Neutrophil (primary cell): ENCODE data around the gene CCDC126.
"Not testable (repeated sequence)": the region's sequence is repeated elsewhere in the genome, so short reads cannot be mapped to it uniquely, and the experiment has no call there.

ENCODE experiments used
- H3K27ac ChIP-seq: fragments of 200-600 bp; sonication (generic); 2 replicates; pipeline ENCODE4 v1.5.1; 2016; ENCODE audit warnings: mild to moderate bottlenecking, moderate library complexity
- H3K27me3 ChIP-seq: fragments of 200-600 bp; sonication (generic); 2 replicates; pipeline ENCODE4 v1.6.0; 2016; ENCODE audit warnings: mild to moderate bottlenecking
- H3K36me3 ChIP-seq: fragments of 200-600 bp; sonication (generic); 2 replicates; pipeline ENCODE4 v1.5.1; 2017
- H3K4me1 ChIP-seq, 2 experiments: fragments of 200-600 bp in 1 of 2; sonication (generic) in 1 of 2; 1 replicate in 1 of 2; 2 replicates in 1 of 2; pipeline versions ENCODE4 v1.5.1 to v1.6.1; 2013 to 2016; ENCODE audit warnings: low read depth in 1 of 2, low read length in 1 of 2, mild to moderate bottlenecking in 1 of 2, moderate library complexity in 1 of 2; ENCODE audit not compliant: control insufficient read depth in 1 of 2, insufficient read depth in 1 of 2
- H3K4me3 ChIP-seq, 2 experiments: fragments of 200-600 bp in 1 of 2; sonication (generic) in 1 of 2; 1 replicate in 1 of 2; 2 replicates in 1 of 2; pipeline ENCODE4 v1.5.1; 2013 to 2016; ENCODE audit warnings: low read depth in 1 of 2, low read length in 1 of 2, mild to moderate bottlenecking in 1 of 2, moderate library complexity in 1 of 2
- H3K9me3 ChIP-seq: fragments of 200-600 bp; sonication (generic); 2 replicates; pipeline ENCODE4 v1.5.1; 2016
- CTCF ChIP-seq: fragments of 200-600 bp; sonication (generic); IDR thresholded peaks from 2 replicates; pipeline ENCODE4 v1.5.1; 2016; ENCODE audit warnings: antibody characterized with exemption

Gene CCDC126

GRCh38 chr7:23597094-23598091, at the start of gene CCDC126:
CCDC126 (plus strand) TSS chr7:23597382; CDS start chr7:23611316, 13,934 bp downstream.
- no peak for TF ChIP-seq CTCF
- Histone ChIP-seq H3K4me3 (peak within 1 kb of the TSS; percentile 85 to 86), H3K36me3 (no peaks in the 10 kb centered on the region), H3K27ac (peak within 1 kb of the TSS; percentile 93), H3K27me3 (no peaks in the 10 kb centered on the region), H3K4me1 (peaks cover 74 to 75% of the 10 kb centered on the region in 2 experiments), H3K9me3 (no peaks in the 10 kb centered on the region)

GRCh38 chr7:23547662-23548061, 49.5 kb upstream of the CCDC126 start:
- Histone ChIP-seq H3K9me3 (no peaks in the 10 kb centered on the region), H3K27ac (no peak overlapping the region), H3K4me3 (no peak overlapping the region), H3K36me3 (no peaks in the 10 kb centered on the region), H3K27me3 (peaks cover 6% of the 10 kb centered on the region), H3K4me1 (peaks cover 3 to 5% of the 10 kb centered on the region in 2 experiments)
- no peak for TF ChIP-seq CTCF

GRCh38 chr7:23558303-23558702, 38.9 kb upstream of the CCDC126 start:
- Histone ChIP-seq H3K4me3 (no peak overlapping the region), H3K27me3 (peaks cover 21% of the 10 kb centered on the region), H3K36me3 (no peaks in the 10 kb centered on the region), H3K27ac (no peak overlapping the region), H3K9me3 (no peaks in the 10 kb centered on the region), H3K4me1 (no peaks in the 10 kb centered on the region)
- no peak for TF ChIP-seq CTCF

- no peaks in the 10 kb centered on the region for H3K4me1 ChIP-seq
- H3K27me3 ChIP-seq = no peaks in the 10 kb centered on the region
- TF ChIP-seq CTCF = peak; percentile 78
- H3K36me3 ChIP-seq = no peaks in the 10 kb centered on the region
- H3K27ac ChIP-seq = no peak overlapping the region
- H3K9me3 ChIP-seq = no peaks in the 10 kb centered on the region
- no peak overlapping the region for H3K4me3 ChIP-seq
Observed at GRCh38 chr7:23570592-23571200, 26.5 kb upstream of the CCDC126 start.

- H3K9me3 ChIP-seq, H3K36me3 ChIP-seq, H3K27ac ChIP-seq: not testable (repeated sequence)
Observed at GRCh38 chr7:23581975-23582374, 15.2 kb upstream of the CCDC126 start.

GRCh38 chr7:23585304-23585703, 11.9 kb upstream of the CCDC126 start:
- not testable (repeated sequence) for H3K27ac ChIP-seq, H3K4me3 ChIP-seq, H3K4me1 ChIP-seq, H3K27me3 ChIP-seq, H3K9me3 ChIP-seq, H3K36me3 ChIP-seq

More at GRCh38 chr7:23581975-23582374, 15.2 kb upstream of the CCDC126 start:
- H3K4me1 ChIP-seq, H3K4me3 ChIP-seq, H3K27me3 ChIP-seq: not testable (repeated sequence)
